Colonic mucosa (tissue), 4 donors: Measurements from ENCODE around the gene TMEM200B. TPM values are rescaled to one million over a fixed set of nuclear protein-coding genes. Genes with fewer than 3 reads are reported as not detected.

Experiments used
- DNase-seq: peaks from one replicate; pipeline ENCODE4 v3.0.0-alpha.2; 2020
- H3K27ac ChIP-seq: fragments of 200-600 bp; one replicate; pipeline ENCODE4 v1.8.0; 2021
- H3K27me3 ChIP-seq: fragments of 200-600 bp; one replicate; pipeline ENCODE4 v1.8.0; 2021
- H3K36me3 ChIP-seq: fragments of 200-600 bp; one replicate; pipeline ENCODE4 v1.8.0; 2021
- H3K4me1 ChIP-seq: fragments of 200-600 bp; one replicate; pipeline ENCODE4 v1.8.0; 2021; ENCODE audit warnings: mild to moderate bottlenecking
- H3K4me3 ChIP-seq: fragments of 200-600 bp; one replicate; pipeline ENCODE4 v1.8.0; 2021
- H3K9ac ChIP-seq, 2 donors: one replicate each; pipeline ENCODE4 v1.7.0; 2013; ENCODE audit warnings: control low read depth in 2 of 2, low read depth in 2 of 2, low read length in 2 of 2
- H3K9me3 ChIP-seq: fragments of 200-600 bp; one replicate; pipeline ENCODE4 v1.8.0; 2021
- intact Hi-C: fragments of 100-400 bp; cut with DNase I; formaldehyde crosslinking; loops from one replicate; pipeline ENCODE4 v1.14.1; 2022
- total RNA-seq, 2 donors: library from RNA; stranded (reverse); fragmentation: NEBNext Ultra II Directional in 1 of 2; extraction: Animal tissue kit (Norgen Biotek cat#: 25700) in 1 of 2; gene quantifications; one replicate each; pipeline ENCODE4 v1.2.1, GENCODE V29; 2021
- TF ChIP-seq, protein P1 (sequence below): fragments of 200-600 bp; IDR thresholded peaks from one replicate; pipeline ENCODE4 v1.8.0; 2022; ENCODE audit warnings: antibody characterized with exemption, mild to moderate bottlenecking
- donor health status: healthy.
- donor health status: DM: no; HTN: no; CAD: no.
- donor health status: DM: no; HTN: no; CAD: no.

Gene TMEM200B
- total RNA-seq, 2 donors from 2014 or later: 1.5 to 3.3 TPM

DNA sequence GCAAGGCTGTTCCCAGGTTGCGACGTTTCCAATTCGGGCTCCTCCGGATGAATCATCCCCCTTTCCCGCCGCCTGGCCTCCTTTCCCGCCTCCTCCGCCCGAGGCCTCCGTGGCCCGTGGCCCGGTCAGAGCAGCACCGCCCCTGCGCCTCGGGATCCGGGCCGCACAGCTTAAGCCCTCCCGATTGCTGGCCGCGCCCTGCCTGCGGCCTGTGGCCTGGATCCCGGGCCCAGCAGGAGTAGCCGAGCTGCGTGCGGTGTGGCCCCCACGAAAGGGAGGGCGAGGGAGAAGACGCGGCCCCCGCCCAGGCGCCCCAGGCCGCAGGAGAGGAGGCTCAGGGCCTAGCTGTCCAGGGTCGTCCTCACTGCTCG lies 1.0 kb downstream of the TMEM200B start:
- Histone ChIP-seq H3K27ac (peak overlapping the region; percentile 80), H3K9ac (peak overlapping the region; percentile 58 to 64), H3K4me1 (peaks cover 11% of the 10 kb centered on the region), H3K36me3 (no peaks in the 10 kb centered on the region), H3K4me3 (peak overlapping the region; percentile 51), H3K27me3 (peaks cover 45% of the 10 kb centered on the region), H3K9me3 (no peaks in the 10 kb centered on the region)
- peak; percentile 40 for DNase-seq
- TF ChIP-seq, protein P1, sequence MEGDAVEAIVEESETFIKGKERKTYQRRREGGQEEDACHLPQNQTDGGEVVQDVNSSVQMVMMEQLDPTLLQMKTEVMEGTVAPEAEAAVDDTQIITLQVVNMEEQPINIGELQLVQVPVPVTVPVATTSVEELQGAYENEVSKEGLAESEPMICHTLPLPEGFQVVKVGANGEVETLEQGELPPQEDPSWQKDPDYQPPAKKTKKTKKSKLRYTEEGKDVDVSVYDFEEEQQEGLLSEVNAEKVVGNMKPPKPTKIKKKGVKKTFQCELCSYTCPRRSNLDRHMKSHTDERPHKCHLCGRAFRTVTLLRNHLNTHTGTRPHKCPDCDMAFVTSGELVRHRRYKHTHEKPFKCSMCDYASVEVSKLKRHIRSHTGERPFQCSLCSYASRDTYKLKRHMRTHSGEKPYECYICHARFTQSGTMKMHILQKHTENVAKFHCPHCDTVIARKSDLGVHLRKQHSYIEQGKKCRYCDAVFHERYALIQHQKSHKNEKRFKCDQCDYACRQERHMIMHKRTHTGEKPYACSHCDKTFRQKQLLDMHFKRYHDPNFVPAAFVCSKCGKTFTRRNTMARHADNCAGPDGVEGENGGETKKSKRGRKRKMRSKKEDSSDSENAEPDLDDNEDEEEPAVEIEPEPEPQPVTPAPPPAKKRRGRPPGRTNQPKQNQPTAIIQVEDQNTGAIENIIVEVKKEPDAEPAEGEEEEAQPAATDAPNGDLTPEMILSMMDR: no peak
- intact Hi-C loops: loop anchor here (5.0 to 10.0 kb wide), 2 partner anchors 52 to 80 kb away; no protein-coding TSS in a partner anchor

DNA sequence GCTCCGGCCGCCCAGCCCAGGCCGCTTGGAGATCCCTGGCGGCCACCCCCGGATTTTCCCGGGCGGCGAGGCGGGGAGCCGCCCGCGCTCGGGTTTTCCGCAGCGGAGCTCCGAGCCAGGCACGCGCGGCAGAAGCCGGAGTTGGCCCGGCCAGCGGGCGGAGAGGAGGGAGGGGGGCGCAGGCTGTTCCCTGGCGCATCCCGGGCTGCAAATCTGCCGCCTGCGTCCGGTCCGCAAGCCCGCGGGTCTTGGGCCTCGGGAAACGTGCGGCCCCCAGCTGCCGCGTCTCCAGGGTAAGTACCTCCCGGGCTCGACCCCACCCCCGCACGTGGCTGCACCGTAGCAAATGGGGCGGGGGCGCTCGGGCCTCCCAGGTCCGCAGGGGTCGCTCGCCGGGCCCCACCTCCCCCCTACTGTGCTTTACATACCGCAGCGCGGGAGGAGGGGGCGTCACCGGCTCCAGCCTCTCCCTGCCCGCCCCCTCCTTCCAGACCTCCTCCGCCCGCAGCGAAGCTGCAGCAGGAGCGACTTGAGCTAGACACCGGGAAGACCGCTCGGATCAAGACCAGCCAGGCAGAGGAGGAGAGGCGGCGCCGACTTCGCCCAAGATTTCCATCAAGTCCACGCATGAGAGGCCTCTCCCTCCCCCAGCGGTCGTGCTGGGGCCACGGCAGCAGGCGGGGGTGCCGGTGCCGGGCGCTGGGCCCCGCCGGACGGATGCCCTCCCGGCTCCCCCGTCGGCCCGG lies 1.6 kb downstream of the TMEM200B start:
- Histone ChIP-seq H3K9ac (peak overlapping the region; percentile 55 to 64), H3K27me3 (peaks cover 45% of the 10 kb centered on the region), H3K4me1 (peaks cover 11% of the 10 kb centered on the region), H3K36me3 (no peaks in the 10 kb centered on the region), H3K4me3 (peak overlapping the region; percentile 51), H3K9me3 (no peaks in the 10 kb centered on the region), H3K27ac (peak overlapping the region; percentile 80)
- DNase-seq: no peak
- TF ChIP-seq, protein P1: no peak
- intact Hi-C loops: loop anchor here (5.0 to 10.0 kb wide), 2 partner anchors 53 to 80 kb away; no protein-coding TSS in a partner anchor

DNA sequence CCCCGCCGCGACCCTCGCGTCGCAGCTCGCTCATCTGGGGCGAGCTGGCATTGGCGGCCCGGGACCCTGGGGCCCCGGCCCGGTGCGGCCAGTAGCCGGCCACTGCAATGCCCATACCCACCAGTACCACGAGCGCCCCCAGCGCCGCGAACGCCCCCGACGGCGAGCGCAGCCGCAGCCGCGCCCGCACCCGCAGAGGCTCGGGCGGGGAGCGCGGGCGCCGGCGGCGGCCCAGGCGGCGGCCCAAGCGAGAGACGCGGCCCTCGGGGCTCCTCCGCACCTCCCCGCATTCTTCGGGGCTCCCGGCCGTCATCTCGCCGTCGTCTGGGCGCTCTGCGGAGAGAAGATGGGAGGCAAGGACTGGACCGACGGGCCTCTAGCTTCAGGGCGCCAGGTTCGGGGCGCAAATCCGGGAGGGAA lies 2.2 kb downstream of the TMEM200B start:
- TF ChIP-seq, protein P1: no peak
- no peak overlapping the region for H3K9ac ChIP-seq
- peaks cover 45% of the 10 kb centered on the region for H3K27me3 ChIP-seq
- intact Hi-C loops: loop anchor here (5.0 to 10.0 kb wide), 2 partner anchors 53 to 81 kb away; no protein-coding TSS in a partner anchor
- peak overlapping the region; percentile 51 for H3K4me3 ChIP-seq
- no peaks in the 10 kb centered on the region for H3K36me3 ChIP-seq
- peaks cover 11% of the 10 kb centered on the region for H3K4me1 ChIP-seq
- no peaks in the 10 kb centered on the region for H3K9me3 ChIP-seq
- no peak overlapping the region for H3K27ac ChIP-seq
- no peak for DNase-seq

DNA sequence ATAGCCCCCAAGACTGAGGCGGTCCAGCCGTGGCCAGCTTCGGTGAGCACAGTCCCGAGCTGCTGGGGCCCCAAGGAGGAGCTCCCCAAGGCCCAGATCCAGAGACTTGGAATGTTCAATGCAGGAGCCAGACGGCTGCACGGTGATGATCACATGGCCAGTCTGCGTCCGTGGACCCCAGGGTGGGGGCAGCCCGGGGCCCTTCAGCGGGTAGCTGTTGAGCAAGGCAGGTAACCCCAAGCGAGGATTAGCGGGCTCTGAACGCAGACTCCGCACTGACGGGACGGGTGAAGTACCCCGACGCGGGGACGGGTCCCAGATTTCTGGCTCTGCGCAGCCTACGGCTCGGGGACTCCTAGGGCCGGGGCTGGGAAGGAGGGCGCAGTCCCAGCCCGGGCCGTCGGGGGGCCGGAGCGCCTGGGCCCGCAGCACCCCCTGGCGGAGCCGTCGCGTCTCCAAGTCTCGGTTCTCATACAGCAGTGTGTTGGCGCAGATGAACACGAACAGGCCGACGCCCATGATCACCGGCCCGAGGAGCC lies 2.7 kb downstream of the TMEM200B start:
- Histone ChIP-seq H3K9ac (no peak overlapping the region), H3K4me3 (peak overlapping the region; percentile 51), H3K36me3 (no peaks in the 10 kb centered on the region), H3K27ac (no peak overlapping the region), H3K9me3 (no peaks in the 10 kb centered on the region), H3K4me1 (peaks cover 11% of the 10 kb centered on the region), H3K27me3 (peaks cover 45% of the 10 kb centered on the region)
- peak; percentile 56 for DNase-seq
- TF ChIP-seq, protein P1: peak; percentile 54
- intact Hi-C loops: loop anchor here (5.0 to 10.0 kb wide), 2 partner anchors 54 to 81 kb away; no protein-coding TSS in a partner anchor

DNA sequence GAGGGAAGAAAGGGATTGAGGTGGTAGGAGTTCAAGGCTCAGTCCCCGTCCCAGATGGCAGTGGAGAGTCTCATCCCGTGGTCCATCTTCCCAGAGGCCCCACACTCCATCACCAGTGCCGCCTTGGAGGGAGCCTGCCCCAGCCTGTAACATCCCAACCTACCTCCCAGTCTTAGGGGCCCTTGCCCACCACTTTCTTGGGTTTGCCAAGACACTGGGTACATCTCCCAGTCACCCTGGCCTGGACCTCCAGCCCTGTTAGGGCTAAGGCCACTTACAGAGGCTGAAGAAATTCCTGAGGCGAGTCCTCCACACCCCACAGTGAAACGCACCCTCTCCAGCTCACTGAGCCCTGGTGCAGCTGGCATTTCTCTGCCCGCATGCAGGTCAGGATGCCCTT lies 3.3 kb downstream of the TMEM200B start:
- intact Hi-C loops: loop anchor here (5.0 to 10.0 kb wide), 2 partner anchors 54 to 82 kb away; no protein-coding TSS in a partner anchor
- Histone ChIP-seq H3K36me3 (no peaks in the 10 kb centered on the region), H3K4me3 (no peak overlapping the region), H3K4me1 (peaks cover 11% of the 10 kb centered on the region), H3K27me3 (peaks cover 43% of the 10 kb centered on the region), H3K9me3 (no peaks in the 10 kb centered on the region), H3K9ac (no peak overlapping the region), H3K27ac (no peak overlapping the region)
- no peak for DNase-seq
- TF ChIP-seq, protein P1: no peak
